GM19438 (cell line): Measurements from ENCODE around the gene ZNF345.
A peak's percentile ranks its signal among the peaks of the same experiment; 100 is the strongest.

Source experiments
- ATAC-seq: cut with Tn5 transposase; IDR thresholded peaks from one replicate; pipeline ENCODE4 v1.9.1; 2021; ENCODE audit warnings: low read depth; ENCODE audit not compliant: unreplicated experiment

The ZNF345 gene

GRCh38 chr19:36915992-36916830 lies 65.5 kb downstream of the ZNF345 start, which contains the start of the genes ZNF568 and ZNF829:
ZNF568 (plus strand) TSS chr19:36916332; CDS start chr19:36922771, 6,439 bp downstream.
ZNF829 (minus strand) TSS chr19:36916291; CDS start chr19:36915167, 1,124 bp downstream.
- peak; percentile 91 for ATAC-seq

- ATAC-seq: no peak
Measured at GRCh38 chr19:36916991-36917390, 66.3 kb downstream of the ZNF345 start.

- no peak for ATAC-seq
Measured at GRCh38 chr19:36918090-36918489, 67.4 kb downstream of the ZNF345 start.
